ENCODE results near the gene RCAN1.
"Not testable (repeated sequence)": the region's sequence is repeated elsewhere in the genome, so short reads cannot be mapped to it uniquely, and the experiment has no call there.

The RCAN1 gene

GRCh38 chr21:34568801-34569200 is 46.1 kb downstream of the RCAN1 start:
- DNase-seq (ENCODE audit: low spot score) = not testable (repeated sequence)

GRCh38 chr21:34567604-34568155 is 47.2 kb downstream of the RCAN1 start:
- no peak for DNase-seq (ENCODE audit: low spot score)

GRCh38 chr21:34565238-34565637 is 49.7 kb downstream of the RCAN1 start:
- DNase-seq (ENCODE audit: low spot score) = no peak

GRCh38 chr21:34563370-34563769 is 51.5 kb downstream of the RCAN1 start:
- DNase-seq (ENCODE audit: low spot score) = not testable (repeated sequence)

GRCh38 chr21:34561806-34562205 is 53.1 kb downstream of the RCAN1 start:
- DNase-seq (ENCODE audit: low spot score) = no peak

- DNase-seq (ENCODE audit: low spot score) = no peak
These were observed 54.3 kb downstream of the RCAN1 start for GRCh38 chr21:34560609-34561008.

- DNase-seq (ENCODE audit: low spot score) = no peak
These were observed 54.9 kb downstream of the RCAN1 start for GRCh38 chr21:34560021-34560420.

GRCh38 chr21:34559089-34559631 is 55.8 kb downstream of the RCAN1 start:
- DNase-seq (ENCODE audit: low spot score) = no peak

- DNase-seq (ENCODE audit: low spot score) = no peak
These were observed 56.7 kb downstream of the RCAN1 start for GRCh38 chr21:34558166-34558565.

GRCh38 chr21:34557261-34557660 is 57.7 kb downstream of the RCAN1 start:
- no peak for DNase-seq (ENCODE audit: low spot score)

GRCh38 chr21:34554670-34555069 is 60.2 kb downstream of the RCAN1 start:
- DNase-seq (ENCODE audit: low spot score) = not testable (repeated sequence)

- no peak for DNase-seq (ENCODE audit: low spot score)
These were observed 60.7 kb downstream of the RCAN1 start for GRCh38 chr21:34554227-34554626.

GRCh38 chr21:34553151-34553952 is 61.6 kb downstream of the RCAN1 start:
- DNase-seq (ENCODE audit: low spot score) = no peak

- no peak for DNase-seq (ENCODE audit: low spot score)
These were observed 62.4 kb downstream of the RCAN1 start for GRCh38 chr21:34552360-34553098.

- no peak for DNase-seq (ENCODE audit: low spot score)
These were observed 64.6 kb downstream of the RCAN1 start for GRCh38 chr21:34550182-34550799.

- no peak for DNase-seq (ENCODE audit: low spot score)
These were observed 66.0 kb downstream of the RCAN1 start for GRCh38 chr21:34548781-34549376.

GRCh38 chr21:34546542-34546941 is 68.4 kb downstream of the RCAN1 start:
- DNase-seq (ENCODE audit: low spot score) = no peak

GRCh38 chr21:34545079-34545884 is 69.6 kb downstream of the RCAN1 start:
- peak; percentile 57 for DNase-seq (ENCODE audit: low spot score)

- peak; percentile 53 for DNase-seq (ENCODE audit: low spot score)
These were observed 70.8 kb downstream of the RCAN1 start for GRCh38 chr21:34544032-34544496.

GRCh38 chr21:34543017-34543416 is 71.9 kb downstream of the RCAN1 start:
- no peak for DNase-seq (ENCODE audit: low spot score)

GRCh38 chr21:34540206-34540605 is 74.7 kb downstream of the RCAN1 start:
- DNase-seq (ENCODE audit: low spot score) = no peak
